Measurements from ENCODE around the gene NAA15. TPM values are rescaled to one million over a fixed set of nuclear protein-coding genes. Genes with fewer than 3 reads are reported as not detected.

Gene NAA15
- total RNA-seq, 2 donors from 2014 or later, result 24.4 to 41.0 TPM

DNA sequence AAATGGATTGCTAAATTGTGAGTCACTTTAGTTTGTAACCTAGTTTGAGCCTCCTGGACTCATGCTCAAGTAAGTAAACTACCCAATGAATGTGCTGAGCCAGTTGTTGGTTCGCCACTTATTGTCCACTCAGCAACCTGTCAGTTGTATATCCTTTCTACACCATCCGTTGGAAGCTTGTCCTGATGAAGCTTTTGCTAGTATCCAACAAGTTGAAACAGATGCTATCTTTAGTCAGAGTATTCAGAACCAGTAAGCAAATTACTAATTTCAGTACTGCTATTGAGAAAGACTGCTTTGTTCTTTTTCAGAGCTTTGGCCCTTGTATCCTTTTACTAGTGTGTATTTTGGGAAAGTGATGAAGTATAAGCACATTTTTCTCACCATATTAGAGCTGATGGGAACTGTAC lies 4.3 kb upstream of the NAA15 start:
- ATAC-seq (ENCODE audit: insufficient number of reproducible peaks, low FRiP score, low read depth) (no peak), DNase-seq (ENCODE audit: low spot score) (no peak)
- Histone ChIP-seq H3K36me3 (no peaks in the 10 kb centered on the region), H3K4me3 (no peak overlapping the region), H3K4me1 (ENCODE audit: control insufficient read depth in 1 of 2, low read depth in 2 of 2) (peaks cover 21 to 47% of the 10 kb centered on the region in 2 donors), H3K27me3 (replicated peaks; ENCODE audit: insufficient read depth) (no peaks in the 10 kb centered on the region), H3K9me3 (no peaks in the 10 kb centered on the region), H3K27ac (no peak overlapping the region)
- TF ChIP-seq, protein P1, sequence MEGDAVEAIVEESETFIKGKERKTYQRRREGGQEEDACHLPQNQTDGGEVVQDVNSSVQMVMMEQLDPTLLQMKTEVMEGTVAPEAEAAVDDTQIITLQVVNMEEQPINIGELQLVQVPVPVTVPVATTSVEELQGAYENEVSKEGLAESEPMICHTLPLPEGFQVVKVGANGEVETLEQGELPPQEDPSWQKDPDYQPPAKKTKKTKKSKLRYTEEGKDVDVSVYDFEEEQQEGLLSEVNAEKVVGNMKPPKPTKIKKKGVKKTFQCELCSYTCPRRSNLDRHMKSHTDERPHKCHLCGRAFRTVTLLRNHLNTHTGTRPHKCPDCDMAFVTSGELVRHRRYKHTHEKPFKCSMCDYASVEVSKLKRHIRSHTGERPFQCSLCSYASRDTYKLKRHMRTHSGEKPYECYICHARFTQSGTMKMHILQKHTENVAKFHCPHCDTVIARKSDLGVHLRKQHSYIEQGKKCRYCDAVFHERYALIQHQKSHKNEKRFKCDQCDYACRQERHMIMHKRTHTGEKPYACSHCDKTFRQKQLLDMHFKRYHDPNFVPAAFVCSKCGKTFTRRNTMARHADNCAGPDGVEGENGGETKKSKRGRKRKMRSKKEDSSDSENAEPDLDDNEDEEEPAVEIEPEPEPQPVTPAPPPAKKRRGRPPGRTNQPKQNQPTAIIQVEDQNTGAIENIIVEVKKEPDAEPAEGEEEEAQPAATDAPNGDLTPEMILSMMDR (IDR thresholded peaks at IDR 0.05), result no peak

DNA sequence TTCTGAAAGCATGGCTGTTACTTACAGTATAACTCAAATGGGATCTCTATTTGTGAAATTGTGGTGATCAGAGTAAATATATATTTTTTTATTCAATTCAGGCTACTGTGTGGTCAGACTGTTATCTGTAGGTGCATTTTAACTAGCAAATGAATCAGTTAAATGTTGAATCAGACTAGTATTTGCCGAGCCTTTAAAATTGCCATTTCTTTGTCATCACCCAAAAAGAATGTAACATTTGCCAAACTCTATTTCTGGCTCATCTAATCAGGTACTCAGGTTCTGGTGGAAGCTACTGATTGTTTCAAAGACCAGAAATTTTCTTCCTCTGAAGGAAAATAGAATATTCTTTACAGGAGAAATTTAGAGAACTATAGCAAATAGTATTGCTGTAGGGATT lies 1.8 kb upstream of the NAA15 start:
- no peak for ATAC-seq (ENCODE audit: insufficient number of reproducible peaks, low FRiP score, low read depth)
- no peaks in the 10 kb centered on the region for H3K27me3 ChIP-seq (replicated peaks; ENCODE audit: insufficient read depth)
- no peaks in the 10 kb centered on the region for H3K36me3 ChIP-seq
- peaks cover 22 to 50% of the 10 kb centered on the region in 2 donors for H3K4me1 ChIP-seq (ENCODE audit: control insufficient read depth in 1 of 2, low read depth in 2 of 2)
- peak overlapping the region; percentile 90 to 94 for H3K27ac ChIP-seq
- DNase-seq (ENCODE audit: low spot score), result no peak
- TF ChIP-seq, protein P1 (IDR thresholded peaks at IDR 0.05), result no peak
- no peak overlapping the region for H3K4me3 ChIP-seq
- no peaks in the 10 kb centered on the region for H3K9me3 ChIP-seq

DNA sequence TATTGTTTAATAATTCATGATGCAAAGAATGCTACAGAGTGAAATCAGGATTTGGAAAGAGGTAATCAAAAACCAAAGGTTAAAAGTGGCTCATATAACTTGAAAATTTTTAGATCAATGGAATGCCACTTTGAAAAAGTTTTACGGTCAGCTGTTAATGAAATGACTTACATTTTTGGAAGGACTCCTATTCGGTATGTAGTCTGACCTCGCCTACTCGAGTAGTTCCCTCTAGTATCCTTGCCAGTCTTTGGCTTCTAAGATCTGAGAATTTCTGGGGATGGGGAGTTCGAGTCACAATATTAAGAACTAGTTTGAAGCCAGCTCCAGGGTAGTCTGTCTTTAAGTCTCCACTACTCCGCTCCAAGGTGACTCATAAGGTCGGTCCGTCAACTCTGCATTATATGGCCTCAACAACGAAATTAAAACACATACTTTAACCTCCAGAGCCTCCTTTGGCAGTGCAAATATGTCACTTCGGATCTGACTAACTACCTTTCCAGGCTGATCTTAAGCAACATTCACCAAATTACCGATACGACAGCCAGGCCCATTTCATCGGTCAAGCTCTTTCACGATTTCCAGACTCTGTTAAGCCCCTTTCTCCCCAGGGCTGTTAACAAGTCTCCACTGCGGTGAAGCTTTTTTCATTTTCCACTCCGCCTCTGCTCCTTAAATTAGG lies 733 bp upstream of the NAA15 start:
- H3K9me3 ChIP-seq, result no peaks in the 10 kb centered on the region
- H3K36me3 ChIP-seq, result no peaks in the 10 kb centered on the region
- DNase-seq (ENCODE audit: low spot score) (no peak), ATAC-seq (ENCODE audit: insufficient number of reproducible peaks, low FRiP score, low read depth) (peak; percentile 39)
- no peaks in the 10 kb centered on the region for H3K27me3 ChIP-seq (replicated peaks; ENCODE audit: insufficient read depth)
- H3K4me3 ChIP-seq, result peak overlapping the region; percentile 85
- H3K4me1 ChIP-seq (ENCODE audit: control insufficient read depth in 1 of 2, low read depth in 2 of 2), result peaks cover 22 to 46% of the 10 kb centered on the region in 2 donors
- TF ChIP-seq, protein P1 (IDR thresholded peaks at IDR 0.05), result no peak
- H3K27ac ChIP-seq, result peak overlapping the region; percentile 90 to 94

DNA sequence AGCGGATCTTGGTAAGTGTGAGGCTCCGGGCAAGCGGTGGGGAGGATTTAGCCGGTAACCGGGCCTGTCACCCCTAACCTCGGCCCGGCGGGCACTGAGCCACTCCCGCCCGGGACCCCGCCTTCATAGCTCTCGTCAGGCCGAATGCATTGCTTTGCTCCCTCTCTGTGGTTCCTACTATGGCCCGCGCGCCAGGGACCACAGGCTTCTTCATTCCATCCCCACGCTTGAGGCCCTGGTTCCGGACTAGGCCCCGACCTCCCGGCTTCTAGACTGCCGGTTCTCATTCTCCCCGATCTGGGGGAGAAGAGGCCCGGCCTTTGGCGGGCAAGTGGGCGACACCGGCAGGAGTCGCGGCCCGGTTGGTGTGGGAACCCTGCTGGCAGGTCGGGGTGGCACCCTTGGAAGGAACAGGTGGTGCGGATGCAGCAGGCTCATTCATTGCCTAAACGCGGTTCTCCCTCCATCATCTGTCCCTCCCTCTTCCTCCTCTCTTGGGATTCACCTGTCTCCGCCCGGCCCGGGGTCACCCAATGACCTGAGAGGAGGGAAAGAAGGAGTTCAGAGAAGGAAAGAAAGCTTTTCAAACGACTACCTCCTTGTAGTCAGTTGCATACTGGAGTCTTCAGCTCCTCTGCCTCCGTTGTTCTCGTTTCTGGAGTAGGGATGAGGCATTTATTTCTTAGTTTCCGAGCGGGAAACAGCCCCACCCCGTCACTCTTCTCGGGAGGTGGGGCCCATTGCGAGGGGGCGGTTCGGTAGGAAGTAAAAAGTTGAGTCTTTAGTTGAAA lies 711 bp downstream of the NAA15 start, which contains the start of gene NDUFC1:
TSS of gene NDUFC1 (minus strand) at position 657 of the 791 bp plus-strand sequence. CDS start 6,679 bp downstream, outside the sequence.
- no peaks in the 10 kb centered on the region for H3K27me3 ChIP-seq (replicated peaks; ENCODE audit: insufficient read depth)
- TF ChIP-seq, protein P1 (IDR thresholded peaks at IDR 0.05), result peak; percentile 31
- peaks cover 18 to 39% of the 10 kb centered on the region in 2 donors for H3K4me1 ChIP-seq (ENCODE audit: control insufficient read depth in 1 of 2, low read depth in 2 of 2)
- H3K36me3 ChIP-seq, result no peaks in the 10 kb centered on the region
- H3K9me3 ChIP-seq, result no peaks in the 10 kb centered on the region
- ATAC-seq (ENCODE audit: insufficient number of reproducible peaks, low FRiP score, low read depth) (no peak), DNase-seq (ENCODE audit: low spot score) (no peak)
- H3K4me3 ChIP-seq, result peak within 1 kb of the TSS; percentile 85
- H3K27ac ChIP-seq, result peak within 1 kb of the TSS; percentile 87 to 90

DNA sequence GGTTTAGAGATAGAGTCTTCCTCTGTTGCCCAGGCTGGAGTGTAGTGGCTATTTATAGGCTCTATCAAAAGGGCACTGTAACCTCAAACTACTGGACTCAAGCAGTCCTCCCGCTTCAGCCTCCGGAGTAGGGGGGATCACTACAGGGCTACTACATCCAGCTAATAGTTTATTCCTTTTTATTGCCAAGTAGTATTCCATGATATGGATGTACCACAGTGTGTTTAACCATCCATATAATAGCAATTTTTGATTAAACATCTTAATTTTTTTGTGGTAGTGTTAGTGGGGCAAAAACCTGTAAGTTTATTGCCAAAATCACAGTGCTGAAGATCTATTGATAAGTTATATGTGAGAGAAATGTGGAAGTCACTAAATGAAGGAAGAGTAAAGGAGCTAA lies 3.6 kb downstream of the NAA15 start:
- peaks cover 13 to 22% of the 10 kb centered on the region in 2 donors for H3K4me1 ChIP-seq (ENCODE audit: control insufficient read depth in 1 of 2, low read depth in 2 of 2)
- H3K27me3 ChIP-seq (replicated peaks; ENCODE audit: insufficient read depth), result no peaks in the 10 kb centered on the region
- no peak overlapping the region for H3K27ac ChIP-seq
- no peaks in the 10 kb centered on the region for H3K9me3 ChIP-seq
- DNase-seq (ENCODE audit: low spot score) (no peak), ATAC-seq (ENCODE audit: insufficient number of reproducible peaks, low FRiP score, low read depth) (no peak)
- no peak overlapping the region for H3K4me3 ChIP-seq
- no peaks in the 10 kb centered on the region for H3K36me3 ChIP-seq
- TF ChIP-seq, protein P1 (IDR thresholded peaks at IDR 0.05), result no peak
